Uterus (tissue), 2 donors: ENCODE data around the gene PTPRG.

Experiments used
- CTCF ChIP-seq, 4 experiments: fragments of 200-600 bp in 2 of 4; fragments of 450-650 bp in 2 of 4; sonication (generic) in 2 of 4; IDR thresholded peaks; one replicate each; pipeline ENCODE4 v1.5.1; 2016 to 2019; ENCODE audit warnings: antibody characterized with exemption in 4 of 4, mild to moderate bottlenecking in 2 of 4, moderate library complexity in 1 of 4
- POLR2A ChIP-seq, 2 donors: fragments of 450-650 bp; IDR thresholded peaks; one replicate each; pipeline ENCODE4 v1.6.1; 2016; ENCODE audit warnings: antibody characterized with exemption in 2 of 2, mild to moderate bottlenecking in 1 of 2, moderate library complexity in 1 of 2

GRCh38 chr3:62068337-62068736 lies 507.0 kb downstream of the PTPRG start:
- no peak for TF ChIP-seq CTCF (IDR thresholded peaks at IDR 0.05)
- TF ChIP-seq POLR2A (IDR thresholded peaks at IDR 0.05), result no peak
